ES-I3 (cell line): ENCODE measurements around the gene SIDT2.
A peak's percentile ranks its signal among the peaks of the same experiment; 100 is the strongest.

Experiments
- H3K36me3 ChIP-seq: 2 replicates; pipeline ENCODE4 v1.6.1; 2013; ENCODE audit warnings: mild to moderate bottlenecking, low read length, control low read depth, moderate library complexity; ENCODE audit not compliant: insufficient read depth
- H3K4me1 ChIP-seq: 2 replicates; pipeline ENCODE4 v1.6.1; 2013; ENCODE audit warnings: mild to moderate bottlenecking, control low read depth, low read length; ENCODE audit not compliant: insufficient read depth
- H3K9ac ChIP-seq: 2 replicates; pipeline ENCODE4 v1.6.1; 2013; ENCODE audit warnings: low read depth, mild to moderate bottlenecking, low read length, moderate library complexity
- H3K9me3 ChIP-seq: 2 replicates; pipeline ENCODE4 v1.6.1; 2013; ENCODE audit warnings: mild to moderate bottlenecking, low read length, moderate library complexity; ENCODE audit not compliant: control insufficient read depth, insufficient read depth

Gene SIDT2

GRCh38 chr11:117223741-117224689 is 45.5 kb downstream of the SIDT2 start:
- no peak overlapping the region for H3K9ac ChIP-seq
- no peaks in the 10 kb centered on the region for H3K4me1 ChIP-seq
- no peaks in the 10 kb centered on the region for H3K9me3 ChIP-seq
- peaks cover 13% of the 10 kb centered on the region for H3K36me3 ChIP-seq

GRCh38 chr11:117225553-117226170 is 47.1 kb downstream of the SIDT2 start:
- no peaks in the 10 kb centered on the region for H3K4me1 ChIP-seq
- H3K9ac ChIP-seq = no peak overlapping the region
- H3K36me3 ChIP-seq = peaks cover 6% of the 10 kb centered on the region
- no peaks in the 10 kb centered on the region for H3K9me3 ChIP-seq

GRCh38 chr11:117226388-117227385 is 48.1 kb downstream of the SIDT2 start:
- Histone ChIP-seq H3K9me3 (no peaks in the 10 kb centered on the region), H3K4me1 (0 out of 2 replicates have a peak, but pooled peaks cover 2% of the 10 kb centered on the region), H3K36me3 (peaks cover 6% of the 10 kb centered on the region), H3K9ac (no peak overlapping the region)

GRCh38 chr11:117228091-117228490 is 49.5 kb downstream of the SIDT2 start:
- no peak overlapping the region for H3K9ac ChIP-seq
- 0 out of 2 replicates have a peak, but pooled peaks cover 2% of the 10 kb centered on the region for H3K4me1 ChIP-seq
- peaks cover 6% of the 10 kb centered on the region for H3K36me3 ChIP-seq
- no peaks in the 10 kb centered on the region for H3K9me3 ChIP-seq

GRCh38 chr11:117229411-117229810 is 50.9 kb downstream of the SIDT2 start:
- H3K9ac ChIP-seq = no peak overlapping the region
- H3K4me1 ChIP-seq = 0 out of 2 replicates have a peak, but pooled peaks cover 2% of the 10 kb centered on the region
- H3K36me3 ChIP-seq = no peaks in the 10 kb centered on the region; the same call in none of the 2 replicates
- H3K9me3 ChIP-seq = no peaks in the 10 kb centered on the region

- Histone ChIP-seq H3K36me3 (no peaks in the 10 kb centered on the region; the same call in 1 of the 2 replicates), H3K4me1 (0 out of 2 replicates have a peak, but pooled peaks cover 2% of the 10 kb centered on the region), H3K9ac (no peak overlapping the region), H3K9me3 (no peaks in the 10 kb centered on the region)
Measured at GRCh38 chr11:117229931-117230285, 51.4 kb downstream of the SIDT2 start.

GRCh38 chr11:117230286-117230961 is 51.9 kb downstream of the SIDT2 start:
- Histone ChIP-seq H3K4me1 (0 out of 2 replicates have a peak, but pooled peaks cover 2% of the 10 kb centered on the region), H3K9me3 (no peaks in the 10 kb centered on the region), H3K36me3 (no peaks in the 10 kb centered on the region; the same call in 1 of the 2 replicates), H3K9ac (no peak overlapping the region)

- Histone ChIP-seq H3K36me3 (no peaks in the 10 kb centered on the region), H3K4me1 (0 out of 2 replicates have a peak, but pooled peaks cover 2% of the 10 kb centered on the region), H3K9ac (peak overlapping the region; percentile 92), H3K9me3 (no peaks in the 10 kb centered on the region)
Measured at GRCh38 chr11:117230999-117231841, 52.7 kb downstream of the SIDT2 start.

GRCh38 chr11:117231842-117232091 is 53.2 kb downstream of the SIDT2 start, which contains the start of gene PCSK7:
PCSK7 (minus strand) TSS chr11:117232073; CDS start chr11:117229844, 2,229 bp downstream.
- 0 out of 2 replicates have a peak, but pooled peaks cover 2% of the 10 kb centered on the region for H3K4me1 ChIP-seq
- peak within 1 kb of the TSS; percentile 92 for H3K9ac ChIP-seq
- H3K36me3 ChIP-seq = no peaks in the 10 kb centered on the region
- no peaks in the 10 kb centered on the region for H3K9me3 ChIP-seq

GRCh38 chr11:117232092-117232878 is 53.7 kb downstream of the SIDT2 start, which contains the start of gene RNF214:
RNF214 (plus strand) TSS chr11:117232671; CDS start chr11:117234273, 1,602 bp downstream.
- peak within 1 kb of the TSS; percentile 92 for H3K9ac ChIP-seq
- H3K4me1 ChIP-seq = 0 out of 2 replicates have a peak, but pooled peaks cover 2% of the 10 kb centered on the region
- no peaks in the 10 kb centered on the region for H3K9me3 ChIP-seq
- no peaks in the 10 kb centered on the region for H3K36me3 ChIP-seq

- Histone ChIP-seq H3K36me3 (no peaks in the 10 kb centered on the region), H3K4me1 (0 out of 2 replicates have a peak, but pooled peaks cover 2% of the 10 kb centered on the region)
Measured at GRCh38 chr11:117232911-117233409, 54.4 kb downstream of the SIDT2 start.

GRCh38 chr11:117238221-117238620 is 59.7 kb downstream of the SIDT2 start:
- H3K4me1 ChIP-seq = no peaks in the 10 kb centered on the region
- no peaks in the 10 kb centered on the region for H3K9me3 ChIP-seq
- H3K36me3 ChIP-seq = peaks cover 3% of the 10 kb centered on the region
- H3K9ac ChIP-seq = no peak overlapping the region

More at GRCh38 chr11:117232911-117233409, 54.4 kb downstream of the SIDT2 start:
- H3K9me3 ChIP-seq = no peaks in the 10 kb centered on the region
- peak overlapping the region; percentile 92 for H3K9ac ChIP-seq
